Brain microvascular endothelial cell (primary cell): Measurements from ENCODE around the gene AUNIP.
"Not testable (repeated sequence)": the region's sequence is repeated elsewhere in the genome, so short reads cannot be mapped to it uniquely, and the experiment has no call there.

Experiments
- DNase-seq: peaks from one replicate; pipeline ENCODE4 v3.0.0-alpha.2; 2020
- H3K27ac ChIP-seq: fragments of 250-450 bp; sonication (Bioruptor Pico); 2 replicates; pipeline ENCODE4 v1.5.1; 2020; ENCODE audit warnings: mild to moderate bottlenecking, moderate library complexity
- H3K27me3 ChIP-seq: fragments of 250-450 bp; sonication (Bioruptor Pico); replicated peaks from 2 replicates; pipeline ENCODE4 v1.5.1; 2020; ENCODE audit warnings: mild to moderate bottlenecking
- H3K36me3 ChIP-seq: fragments of 250-450 bp; sonication (Bioruptor Pico); replicated peaks from 2 replicates; pipeline ENCODE4 v1.5.1; 2020; ENCODE audit warnings: mild to moderate bottlenecking
- H3K4me3 ChIP-seq: 2 replicates; pipeline ENCODE4 v1.5.1; 2011; ENCODE audit warnings: low read depth, mild to moderate bottlenecking, control low read depth, low read length, moderate library complexity
- in situ Hi-C: cut with HindIII; loops from 2 replicates; pipeline ENCODE4 v1.10.0; 2017; ENCODE audit warnings: low sequenced_read_pairs, low pct_ligation_motif_present
- TF ChIP-seq, protein P1 (sequence below): IDR thresholded peaks from 2 replicates; pipeline ENCODE4 v1.5.1; 2011; ENCODE audit warnings: low read depth, mild to moderate bottlenecking, moderate library complexity, low read length, control low read depth, inconsistent platforms; ENCODE audit errors: missing control alignments

The AUNIP gene

DNA sequence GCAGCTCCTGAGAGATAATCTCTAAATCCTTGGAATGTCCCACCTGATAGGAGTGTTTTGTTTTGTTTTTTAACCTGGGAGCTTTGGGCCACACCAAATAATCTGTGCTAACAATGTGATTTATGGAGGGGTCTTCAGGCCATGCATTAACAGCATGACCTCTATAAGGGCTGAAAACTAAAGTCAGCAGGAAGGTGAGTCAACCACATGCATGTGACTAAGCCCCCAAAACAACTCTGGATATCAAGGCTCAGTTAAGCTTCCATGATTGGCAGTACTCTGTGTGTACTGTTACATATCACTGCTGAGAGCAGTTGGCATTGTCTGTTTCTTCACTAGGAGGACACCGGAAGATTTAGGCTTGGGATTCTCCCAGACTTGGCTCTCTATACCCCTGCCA, 10.7 kb downstream of the AUNIP start:
- no peak overlapping the region for H3K4me3 ChIP-seq
- no peak for DNase-seq
- H3K27me3 ChIP-seq: no peaks in the 10 kb centered on the region
- H3K27ac ChIP-seq: no peak overlapping the region
- in situ Hi-C loops: no loop called here
- H3K36me3 ChIP-seq: no peaks in the 10 kb centered on the region
- TF ChIP-seq, protein P1, sequence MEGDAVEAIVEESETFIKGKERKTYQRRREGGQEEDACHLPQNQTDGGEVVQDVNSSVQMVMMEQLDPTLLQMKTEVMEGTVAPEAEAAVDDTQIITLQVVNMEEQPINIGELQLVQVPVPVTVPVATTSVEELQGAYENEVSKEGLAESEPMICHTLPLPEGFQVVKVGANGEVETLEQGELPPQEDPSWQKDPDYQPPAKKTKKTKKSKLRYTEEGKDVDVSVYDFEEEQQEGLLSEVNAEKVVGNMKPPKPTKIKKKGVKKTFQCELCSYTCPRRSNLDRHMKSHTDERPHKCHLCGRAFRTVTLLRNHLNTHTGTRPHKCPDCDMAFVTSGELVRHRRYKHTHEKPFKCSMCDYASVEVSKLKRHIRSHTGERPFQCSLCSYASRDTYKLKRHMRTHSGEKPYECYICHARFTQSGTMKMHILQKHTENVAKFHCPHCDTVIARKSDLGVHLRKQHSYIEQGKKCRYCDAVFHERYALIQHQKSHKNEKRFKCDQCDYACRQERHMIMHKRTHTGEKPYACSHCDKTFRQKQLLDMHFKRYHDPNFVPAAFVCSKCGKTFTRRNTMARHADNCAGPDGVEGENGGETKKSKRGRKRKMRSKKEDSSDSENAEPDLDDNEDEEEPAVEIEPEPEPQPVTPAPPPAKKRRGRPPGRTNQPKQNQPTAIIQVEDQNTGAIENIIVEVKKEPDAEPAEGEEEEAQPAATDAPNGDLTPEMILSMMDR: no peak

DNA sequence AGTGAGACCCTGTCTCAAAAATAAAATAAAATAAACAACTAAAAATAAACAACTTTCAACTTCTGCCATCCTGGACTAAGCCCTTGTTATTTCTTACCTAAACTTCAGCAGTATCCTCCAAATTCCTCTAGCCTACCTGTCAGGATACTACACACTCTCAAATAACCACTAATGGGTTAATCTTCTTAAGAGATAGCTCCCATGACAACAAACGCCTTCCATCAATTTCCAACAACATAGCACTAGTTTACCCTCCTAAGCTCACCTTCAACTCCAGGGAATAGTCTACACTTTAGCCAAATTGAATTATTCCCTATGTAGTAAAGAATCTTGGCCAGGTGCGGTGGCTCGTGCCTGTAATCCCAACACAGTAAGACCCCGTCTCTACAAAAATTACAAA, 11.3 kb downstream of the AUNIP start:
- TF ChIP-seq, protein P1: no peak
- H3K4me3 ChIP-seq: no peak overlapping the region
- H3K27ac ChIP-seq: no peak overlapping the region
- DNase-seq: no peak
- no peaks in the 10 kb centered on the region for H3K27me3 ChIP-seq
- no peaks in the 10 kb centered on the region for H3K36me3 ChIP-seq
- in situ Hi-C loops: no loop called here

DNA sequence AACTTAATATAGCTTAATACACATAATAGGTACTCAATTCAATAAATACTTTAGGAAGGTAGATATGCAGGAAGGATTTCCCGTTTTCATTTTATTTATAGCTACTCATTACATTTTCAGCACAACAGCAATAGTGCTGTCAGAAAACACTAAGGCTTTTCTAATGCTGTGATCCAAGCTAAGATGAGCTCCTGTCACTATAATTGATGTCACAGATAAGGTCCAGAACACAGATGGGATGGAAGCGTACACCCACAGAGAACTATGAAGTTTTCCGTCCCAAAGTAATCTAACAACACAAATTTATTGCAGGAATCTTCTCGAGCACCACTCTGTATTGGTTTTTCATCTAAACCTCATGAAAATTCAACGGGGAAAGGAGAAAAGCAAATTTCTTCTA, 13.6 kb downstream of the AUNIP start:
- DNase-seq: no peak
- H3K27me3 ChIP-seq: no peaks in the 10 kb centered on the region
- no peak overlapping the region for H3K27ac ChIP-seq
- in situ Hi-C loops: no loop called here
- no peak overlapping the region for H3K4me3 ChIP-seq
- no peaks in the 10 kb centered on the region for H3K36me3 ChIP-seq
- TF ChIP-seq, protein P1: no peak

DNA sequence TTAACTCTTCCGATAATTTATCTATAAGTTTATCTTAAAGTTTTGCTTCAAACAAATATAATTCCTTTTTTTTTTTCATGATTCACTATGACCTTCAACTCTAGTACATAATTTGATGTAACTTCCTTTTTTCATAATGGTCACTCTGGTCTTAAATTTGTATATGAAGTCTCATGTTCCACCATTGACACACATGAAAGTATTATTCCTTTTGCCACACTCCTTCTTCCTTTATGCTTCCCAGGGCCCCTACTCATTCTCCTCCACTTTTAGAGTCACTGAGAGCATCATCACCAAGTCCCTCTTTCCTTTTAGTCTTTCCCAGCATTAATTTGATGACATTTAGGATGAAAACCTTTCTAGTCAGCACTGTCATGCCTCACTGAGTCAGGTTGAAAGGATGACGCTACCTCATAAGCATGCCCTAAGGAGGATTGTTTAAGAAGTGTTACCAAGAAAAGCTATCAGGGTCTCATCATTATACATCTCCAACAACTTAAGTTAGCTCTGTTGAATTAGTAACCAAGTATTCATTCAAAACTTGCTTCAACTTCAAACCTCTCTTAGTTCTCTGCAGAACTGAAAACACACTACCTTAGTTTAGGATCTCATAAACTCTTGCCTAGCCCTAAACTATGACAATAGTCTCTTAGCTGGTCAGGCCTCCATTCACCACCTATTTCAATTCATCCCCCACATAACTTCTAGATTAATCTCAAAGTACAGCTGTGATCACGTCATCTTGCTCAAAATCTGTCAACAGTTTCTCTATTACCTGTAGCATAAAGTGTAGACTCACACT, 14.5 kb downstream of the AUNIP start:
- Histone ChIP-seq H3K27me3 (no peaks in the 10 kb centered on the region), H3K27ac (no peak overlapping the region), H3K4me3 (no peak overlapping the region), H3K36me3 (no peaks in the 10 kb centered on the region)
- in situ Hi-C loops: no loop called here
- TF ChIP-seq, protein P1: no peak
- no peak for DNase-seq

DNA sequence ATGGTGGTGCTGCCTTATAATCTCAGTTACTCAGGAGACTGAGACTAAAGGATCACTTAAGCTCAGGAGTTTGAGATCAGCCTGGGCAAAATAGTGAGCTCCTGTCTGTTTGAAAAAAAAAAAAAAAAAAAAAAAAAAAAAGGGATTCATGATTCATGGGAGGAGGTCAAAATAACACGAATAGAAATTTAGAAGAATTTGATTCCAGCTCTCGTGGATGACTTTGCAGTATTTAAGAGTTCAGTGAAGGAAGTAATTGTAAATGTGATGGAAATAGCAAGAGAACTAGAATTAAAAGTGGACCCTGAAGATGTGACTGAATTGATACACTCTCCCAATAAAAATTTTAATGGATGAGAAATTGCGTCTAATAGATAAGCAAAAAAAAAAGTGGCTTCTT, 15.8 kb downstream of the AUNIP start:
- Histone ChIP-seq H3K36me3 (no peaks in the 10 kb centered on the region), H3K27me3 (no peaks in the 10 kb centered on the region), H3K4me3 (no peak overlapping the region), H3K27ac (no peak overlapping the region)
- TF ChIP-seq, protein P1: no peak
- DNase-seq: no peak
- in situ Hi-C loops: no loop called here

DNA sequence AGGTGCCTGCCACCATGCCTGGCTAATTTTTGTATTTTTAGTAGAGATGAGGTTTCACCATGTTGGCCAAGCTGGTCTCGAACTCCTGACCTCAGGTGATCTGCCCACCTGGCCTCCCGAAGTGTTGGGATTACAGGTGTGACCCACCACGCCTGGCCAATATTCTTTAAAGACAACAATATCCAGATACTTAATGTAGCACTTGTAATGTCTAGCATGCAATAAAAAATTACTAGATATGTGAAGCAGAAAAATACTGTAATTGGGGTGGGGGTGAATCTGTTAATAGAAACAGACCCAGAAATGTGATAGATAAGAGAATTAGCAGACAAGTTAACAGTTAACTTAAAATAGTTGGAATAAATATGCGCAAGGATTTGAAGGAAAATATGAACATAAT, 19.4 kb downstream of the AUNIP start:
- H3K27me3 ChIP-seq, H3K36me3 ChIP-seq, H3K27ac ChIP-seq, DNase-seq, H3K4me3 ChIP-seq, in situ Hi-C loops: not testable (repeated sequence)
